ENCODE results near the gene CTRL.

Gene CTRL

DNA sequence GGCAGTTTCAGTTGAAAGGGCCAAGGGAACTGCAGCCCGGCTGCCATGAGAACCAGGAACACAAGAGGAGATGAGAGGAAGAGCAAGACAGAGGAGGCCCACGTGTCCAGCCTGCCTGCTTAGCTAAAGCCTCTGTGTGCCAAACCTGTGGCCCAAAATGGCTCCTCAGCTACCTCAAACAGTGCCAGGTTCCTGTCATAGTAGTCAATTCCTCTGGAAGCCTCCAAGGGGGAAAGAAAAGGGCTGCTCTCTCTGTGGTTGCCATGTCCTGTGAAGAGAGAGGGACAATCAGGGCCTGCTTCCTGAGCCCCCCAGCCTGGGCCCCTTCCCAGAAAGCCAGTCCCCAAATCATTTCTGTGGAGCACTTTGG lies 31.6 kb upstream of the CTRL start:
- TF ChIP-seq TCF4 (CRISPR knock-in tag; IDR thresholded peaks at IDR 0.05; ENCODE audit: borderline replicate concordance): no peak
- TF ChIP-seq ZNF70 (CRISPR knock-in tag; IDR thresholded peaks at IDR 0.05): no peak
- TF ChIP-seq RARB (CRISPR knock-in tag; IDR thresholded peaks at IDR 0.05): no peak
- no peak for TF ChIP-seq ISL1 (CRISPR knock-in tag; IDR thresholded peaks at IDR 0.05)
- no peak for TF ChIP-seq CSDC2 (CRISPR knock-in tag; IDR thresholded peaks at IDR 0.05)
- TF ChIP-seq ESRRG (CRISPR knock-in tag; IDR thresholded peaks at IDR 0.05): no peak
- no peak for TF ChIP-seq BACH2 (CRISPR knock-in tag; IDR thresholded peaks at IDR 0.05; ENCODE audit: borderline replicate concordance)
- no peak for TF ChIP-seq OSR1 (CRISPR knock-in tag; IDR thresholded peaks at IDR 0.05)
- TF ChIP-seq POU6F1 (CRISPR knock-in tag; IDR thresholded peaks at IDR 0.05; ENCODE audit: borderline replicate concordance, low read depth): no peak
- TF ChIP-seq TOX (CRISPR knock-in tag; IDR thresholded peaks at IDR 0.05; ENCODE audit: borderline replicate concordance): no peak
- TF ChIP-seq ZFP3 (CRISPR knock-in tag; IDR thresholded peaks at IDR 0.05): no peak
- no peak for TF ChIP-seq PATZ1 (CRISPR knock-in tag; IDR thresholded peaks at IDR 0.05; ENCODE audit: borderline replicate concordance)
- no peak for TF ChIP-seq TSHZ2 (CRISPR knock-in tag; IDR thresholded peaks at IDR 0.05)
- TF ChIP-seq ZC3H10 (CRISPR knock-in tag; IDR thresholded peaks at IDR 0.05): no peak
- TF ChIP-seq ZNF565 (CRISPR knock-in tag; conservative IDR thresholded peaks at IDR 0.05; ENCODE audit: low read depth): no peak
- no peak for TF ChIP-seq CREB5 (CRISPR knock-in tag; IDR thresholded peaks at IDR 0.05; ENCODE audit: low read depth)
- ATAC-seq: no peak

GRCh38 chr16:67962135-67962534 lies 30.5 kb upstream of the CTRL start:
- no peak for TF ChIP-seq ZFP3 (CRISPR knock-in tag; IDR thresholded peaks at IDR 0.05)
- no peak for TF ChIP-seq RARB (CRISPR knock-in tag; IDR thresholded peaks at IDR 0.05)
- TF ChIP-seq SNAI2 (CRISPR knock-in tag; IDR thresholded peaks at IDR 0.05): no peak
- ATAC-seq: no peak

DNA sequence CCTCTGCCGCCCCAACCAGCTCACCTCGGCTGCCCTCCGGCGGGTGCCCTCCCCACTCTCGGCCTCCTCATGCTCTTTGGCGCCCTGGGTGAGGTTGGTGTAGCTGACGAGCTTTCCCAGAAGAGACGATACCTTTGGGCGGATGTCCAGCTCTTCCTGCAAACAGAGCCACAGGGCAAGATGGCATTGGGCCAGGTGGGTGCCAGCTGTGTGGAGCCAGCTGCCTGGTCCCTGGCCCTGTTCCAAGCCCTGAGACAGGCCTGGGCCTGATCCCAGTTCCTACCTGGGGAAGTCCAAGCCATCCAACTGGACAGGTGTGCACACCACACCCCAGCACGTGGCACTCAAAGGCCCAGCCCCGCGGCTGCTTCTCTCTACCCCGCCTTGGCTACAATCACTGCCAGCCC lies 29.9 kb upstream of the CTRL start:
- TF ChIP-seq POU6F1 (CRISPR knock-in tag; IDR thresholded peaks at IDR 0.05; ENCODE audit: borderline replicate concordance, low read depth) (no peak), OSR1 (CRISPR knock-in tag; IDR thresholded peaks at IDR 0.05) (no peak), ZNF8 (CRISPR knock-in tag; IDR thresholded peaks at IDR 0.05) (no peak), CREB5 (CRISPR knock-in tag; IDR thresholded peaks at IDR 0.05; ENCODE audit: low read depth) (no peak), PATZ1 (CRISPR knock-in tag; IDR thresholded peaks at IDR 0.05; ENCODE audit: borderline replicate concordance) (no peak), ARNTL (CRISPR knock-in tag; IDR thresholded peaks at IDR 0.05; ENCODE audit: borderline replicate concordance, low read depth) (no peak), SNAI2 (CRISPR knock-in tag; IDR thresholded peaks at IDR 0.05) (no peak), BACH2 (CRISPR knock-in tag; IDR thresholded peaks at IDR 0.05; ENCODE audit: borderline replicate concordance) (no peak), ZNF565 (CRISPR knock-in tag; conservative IDR thresholded peaks at IDR 0.05; ENCODE audit: low read depth) (no peak), ZFP3 (CRISPR knock-in tag; IDR thresholded peaks at IDR 0.05) (no peak), ZC3H10 (CRISPR knock-in tag; IDR thresholded peaks at IDR 0.05) (no peak), TCF4 (CRISPR knock-in tag; IDR thresholded peaks at IDR 0.05; ENCODE audit: borderline replicate concordance) (no peak)
- no peak for ATAC-seq

Measured in SK-N-SH treated with all-trans-retinoic acid at 6 μM for 48 hours (cell line).